Measurements from ENCODE around the gene EGLN2.
"Not testable (repeated sequence)": the region's sequence is repeated elsewhere in the genome, so short reads cannot be mapped to it uniquely, and the experiment has no call there.

EGLN2 gene

DNA sequence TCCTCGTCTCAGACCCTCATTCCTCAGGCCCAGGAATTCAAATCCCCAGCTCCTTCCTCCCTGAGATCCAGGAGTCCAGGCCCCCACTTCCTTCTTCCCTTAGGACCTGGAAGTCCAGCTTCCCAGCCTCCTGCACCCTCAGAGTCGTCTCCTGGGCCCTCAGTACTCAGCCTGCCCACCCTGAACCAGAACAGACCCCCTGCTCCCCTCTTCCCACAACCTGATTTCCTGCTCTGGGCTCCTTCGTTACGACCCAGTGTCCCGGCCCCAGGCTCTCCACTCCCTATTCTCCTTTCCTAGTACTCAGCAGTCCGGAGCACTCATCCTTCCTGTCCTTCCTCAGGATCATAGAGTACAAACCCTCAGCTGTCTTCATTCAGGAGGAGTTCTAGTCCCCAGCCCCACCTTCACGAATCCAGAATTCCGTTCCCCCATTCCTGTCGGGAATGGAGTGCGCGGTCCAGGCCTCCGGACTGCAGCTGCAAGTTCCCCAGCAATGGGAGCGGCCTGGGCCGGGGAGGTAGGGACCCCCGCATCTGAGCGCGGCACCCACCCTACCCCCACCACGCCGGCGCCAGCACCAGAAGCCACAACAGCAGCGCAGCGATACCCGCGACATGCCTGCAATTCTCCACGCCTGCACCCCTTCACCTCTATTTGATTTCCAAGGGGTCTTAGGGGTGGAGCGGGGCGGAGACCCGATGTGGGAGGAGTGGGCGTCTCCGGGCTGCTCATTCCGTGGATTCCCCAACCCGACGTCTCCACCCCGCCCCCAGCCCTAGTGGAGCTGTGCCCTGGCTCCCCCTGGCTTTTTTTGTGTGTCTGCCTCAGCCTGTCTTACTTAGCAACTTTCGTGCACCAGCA is 12.7 kb downstream of the EGLN2 start:
- DNase-seq (ENCODE audit: low read depth), result no peak
- TF ChIP-seq, protein P1, sequence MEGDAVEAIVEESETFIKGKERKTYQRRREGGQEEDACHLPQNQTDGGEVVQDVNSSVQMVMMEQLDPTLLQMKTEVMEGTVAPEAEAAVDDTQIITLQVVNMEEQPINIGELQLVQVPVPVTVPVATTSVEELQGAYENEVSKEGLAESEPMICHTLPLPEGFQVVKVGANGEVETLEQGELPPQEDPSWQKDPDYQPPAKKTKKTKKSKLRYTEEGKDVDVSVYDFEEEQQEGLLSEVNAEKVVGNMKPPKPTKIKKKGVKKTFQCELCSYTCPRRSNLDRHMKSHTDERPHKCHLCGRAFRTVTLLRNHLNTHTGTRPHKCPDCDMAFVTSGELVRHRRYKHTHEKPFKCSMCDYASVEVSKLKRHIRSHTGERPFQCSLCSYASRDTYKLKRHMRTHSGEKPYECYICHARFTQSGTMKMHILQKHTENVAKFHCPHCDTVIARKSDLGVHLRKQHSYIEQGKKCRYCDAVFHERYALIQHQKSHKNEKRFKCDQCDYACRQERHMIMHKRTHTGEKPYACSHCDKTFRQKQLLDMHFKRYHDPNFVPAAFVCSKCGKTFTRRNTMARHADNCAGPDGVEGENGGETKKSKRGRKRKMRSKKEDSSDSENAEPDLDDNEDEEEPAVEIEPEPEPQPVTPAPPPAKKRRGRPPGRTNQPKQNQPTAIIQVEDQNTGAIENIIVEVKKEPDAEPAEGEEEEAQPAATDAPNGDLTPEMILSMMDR (IDR thresholded peaks at IDR 0.05; ENCODE audit: control insufficient read depth, extremely low read depth, insufficient read depth), result no peak
- no peak overlapping the region for H3K4me3 ChIP-seq (ENCODE audit: low read depth, low read length)

DNA sequence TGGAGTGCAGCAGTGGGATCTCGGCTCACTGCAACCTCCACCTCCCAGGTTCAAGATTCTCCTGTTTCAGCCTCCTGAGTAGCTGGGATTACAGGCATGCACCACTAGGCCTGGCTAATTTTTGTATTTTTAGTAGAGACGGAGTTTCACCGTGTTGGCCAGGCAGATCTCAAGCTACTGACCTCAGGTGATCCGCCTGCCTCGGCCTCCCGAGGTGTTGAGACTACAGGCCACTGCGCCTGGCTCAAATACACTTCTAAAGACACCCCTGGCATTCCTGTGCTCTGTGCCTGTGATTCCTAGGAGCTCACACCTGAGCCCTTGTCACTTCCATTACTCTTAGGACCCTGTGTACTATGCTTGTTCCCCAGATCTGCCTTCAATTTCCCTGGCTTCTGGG is 13.6 kb downstream of the EGLN2 start:
- not testable (repeated sequence) for H3K4me3 ChIP-seq (ENCODE audit: low read depth, low read length); DNase-seq (ENCODE audit: low read depth)

DNA sequence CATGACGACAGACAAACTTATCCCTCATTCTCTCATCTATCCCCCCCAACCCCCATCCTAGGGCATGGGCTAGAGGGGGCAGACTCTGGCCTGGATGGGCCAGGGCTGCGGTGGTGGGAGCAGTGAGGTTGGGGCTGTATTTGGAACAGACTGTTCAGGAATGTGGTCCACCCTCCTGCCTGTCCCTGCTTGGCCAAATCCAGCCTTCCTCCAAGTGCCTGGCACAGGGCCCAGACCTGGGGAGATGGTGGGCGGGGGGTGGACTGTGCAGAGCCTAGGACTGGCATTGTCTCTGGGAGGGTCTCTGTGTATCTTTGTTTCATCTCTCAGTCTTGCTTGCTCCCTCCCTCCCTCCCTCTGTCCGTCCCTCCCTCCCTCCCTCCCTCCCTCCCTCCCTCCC is 14.2 kb downstream of the EGLN2 start:
- TF ChIP-seq, protein P1 (IDR thresholded peaks at IDR 0.05; ENCODE audit: control insufficient read depth, extremely low read depth, insufficient read depth), result no peak
- no peak overlapping the region for H3K4me3 ChIP-seq (ENCODE audit: low read depth, low read length)
- no peak for DNase-seq (ENCODE audit: low read depth)

DNA sequence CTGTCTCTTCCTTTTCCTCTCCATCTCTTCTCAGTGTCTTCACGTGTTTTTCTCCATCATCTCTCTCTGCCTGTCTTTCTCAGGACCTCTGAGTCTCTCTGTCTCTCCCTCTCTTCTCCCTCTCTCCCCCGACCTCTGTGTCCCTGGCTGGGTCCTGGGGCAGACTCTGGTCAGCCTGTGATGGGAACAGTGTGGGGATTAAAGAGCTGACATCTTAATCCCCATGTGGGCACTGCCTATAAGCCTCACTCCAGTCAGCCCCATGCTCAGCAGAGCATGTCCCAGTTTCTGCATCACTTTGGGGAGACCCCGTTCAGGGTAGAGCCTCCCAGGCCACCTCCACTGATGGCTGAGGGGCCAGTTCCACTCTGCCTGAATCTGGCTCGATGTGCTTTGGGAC is 16.2 kb downstream of the EGLN2 start:
- TF ChIP-seq, protein P1 (IDR thresholded peaks at IDR 0.05; ENCODE audit: control insufficient read depth, extremely low read depth, insufficient read depth), result no peak
- DNase-seq (ENCODE audit: low read depth), result no peak
- no peak overlapping the region for H3K4me3 ChIP-seq (ENCODE audit: low read depth, low read length)

DNA sequence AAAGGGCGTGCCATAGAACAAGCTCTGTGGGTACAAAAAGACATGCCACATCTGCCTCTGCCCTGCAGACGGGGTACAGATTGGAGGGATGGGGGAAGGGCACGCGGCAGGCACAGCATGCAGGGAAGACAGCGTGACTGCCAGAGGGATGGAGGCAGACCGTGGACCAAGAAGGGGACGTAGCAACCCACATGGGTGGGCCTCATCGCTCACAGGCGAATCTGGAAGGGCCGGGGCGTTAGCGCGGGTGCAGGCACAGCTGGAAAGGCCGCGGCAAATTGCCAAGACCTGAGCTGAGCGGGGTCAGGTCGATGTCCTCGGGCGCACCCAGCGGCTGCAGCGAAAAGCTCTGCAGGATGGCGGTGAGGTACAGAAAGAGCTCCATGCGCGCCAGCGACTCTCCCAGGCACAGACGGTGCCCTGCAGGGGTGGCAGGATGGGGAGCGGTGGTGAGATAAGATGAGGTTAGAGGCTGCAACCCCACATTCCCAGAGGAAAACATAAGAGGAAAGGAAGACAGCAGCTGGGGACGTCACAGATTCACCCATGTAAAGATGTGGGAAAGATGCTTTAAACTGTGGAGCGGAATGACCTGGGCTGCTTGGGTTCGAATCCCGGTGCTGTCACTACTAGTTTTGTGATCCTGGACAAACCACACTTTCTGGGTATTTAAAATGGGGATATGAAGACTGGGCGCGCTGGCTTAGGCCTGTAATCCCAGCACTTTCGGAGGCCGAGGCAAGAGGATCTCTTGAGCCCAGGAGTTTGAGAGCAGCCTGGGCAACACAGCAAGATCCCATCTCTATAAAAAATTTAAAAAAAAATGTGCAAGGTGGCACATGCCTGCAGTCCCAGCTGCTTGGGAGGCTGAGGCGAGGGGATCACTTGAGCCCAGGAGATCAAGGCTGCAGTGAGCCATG is 19.7 kb downstream of the EGLN2 start:
- DNase-seq (ENCODE audit: low read depth); H3K4me3 ChIP-seq (ENCODE audit: low read depth, low read length): not testable (repeated sequence)

DNA sequence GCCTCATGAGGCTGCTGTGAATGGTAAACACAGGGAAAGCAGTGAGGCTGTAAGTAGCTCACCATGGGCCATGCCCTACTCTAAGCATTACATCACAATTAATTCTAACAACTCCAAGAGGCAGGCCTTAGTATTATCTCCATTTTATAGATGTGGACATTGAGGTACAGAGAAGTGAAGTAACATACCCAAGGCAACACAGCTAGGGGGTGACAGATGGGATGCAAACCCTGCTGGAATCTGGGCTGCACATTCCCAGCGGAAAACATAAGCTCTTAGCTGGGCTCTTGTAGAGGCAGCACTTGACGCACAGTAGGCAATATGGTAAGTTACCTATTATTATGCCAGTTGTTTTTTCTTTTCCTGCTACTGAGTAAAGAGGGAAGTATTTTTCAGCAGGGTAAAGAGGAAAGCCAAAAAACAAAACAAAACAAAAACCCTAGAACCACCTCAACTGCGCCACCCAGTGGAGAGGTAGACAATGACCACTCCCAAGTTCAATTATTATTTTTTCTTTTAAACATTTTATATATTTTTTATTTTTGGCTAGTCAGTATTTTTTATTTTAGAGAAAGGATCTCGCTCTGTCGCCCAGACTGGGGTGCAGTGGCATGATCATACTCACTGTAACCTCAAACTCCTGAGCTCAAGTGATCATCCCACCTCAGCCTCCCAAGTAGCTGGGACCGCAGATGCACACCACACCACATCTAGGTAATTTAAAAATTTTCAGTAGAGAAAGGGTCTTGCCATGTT is 20.7 kb downstream of the EGLN2 start:
- TF ChIP-seq, protein P1 (IDR thresholded peaks at IDR 0.05; ENCODE audit: control insufficient read depth, extremely low read depth, insufficient read depth), result peak; percentile 32
- H3K4me3 ChIP-seq (ENCODE audit: low read depth, low read length); DNase-seq (ENCODE audit: low read depth): not testable (repeated sequence)

DNA sequence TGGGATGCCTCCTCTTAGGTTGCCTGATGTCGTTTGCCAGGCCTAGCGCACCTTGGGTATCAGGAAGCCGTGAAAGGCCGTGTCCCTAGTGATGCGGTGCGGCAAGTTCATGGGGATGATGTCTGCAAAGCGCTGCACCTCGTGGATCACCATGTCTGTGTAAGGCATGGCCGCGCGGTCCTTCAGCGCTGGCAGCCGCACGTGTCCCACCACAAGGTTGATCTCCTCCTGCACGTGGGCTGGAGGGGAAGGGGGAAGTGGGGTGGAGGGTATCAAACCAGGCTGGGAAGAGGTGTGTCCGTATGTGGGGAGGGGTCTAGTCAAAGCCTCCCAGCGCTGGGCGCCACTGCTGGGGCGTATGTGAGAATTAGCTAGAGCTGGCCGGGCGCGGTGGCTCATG is 23.2 kb downstream of the EGLN2 start:
- no peak overlapping the region for H3K4me3 ChIP-seq (ENCODE audit: low read depth, low read length)
- no peak for DNase-seq (ENCODE audit: low read depth)
- TF ChIP-seq, protein P1 (IDR thresholded peaks at IDR 0.05; ENCODE audit: control insufficient read depth, extremely low read depth, insufficient read depth), result no peak

DNA sequence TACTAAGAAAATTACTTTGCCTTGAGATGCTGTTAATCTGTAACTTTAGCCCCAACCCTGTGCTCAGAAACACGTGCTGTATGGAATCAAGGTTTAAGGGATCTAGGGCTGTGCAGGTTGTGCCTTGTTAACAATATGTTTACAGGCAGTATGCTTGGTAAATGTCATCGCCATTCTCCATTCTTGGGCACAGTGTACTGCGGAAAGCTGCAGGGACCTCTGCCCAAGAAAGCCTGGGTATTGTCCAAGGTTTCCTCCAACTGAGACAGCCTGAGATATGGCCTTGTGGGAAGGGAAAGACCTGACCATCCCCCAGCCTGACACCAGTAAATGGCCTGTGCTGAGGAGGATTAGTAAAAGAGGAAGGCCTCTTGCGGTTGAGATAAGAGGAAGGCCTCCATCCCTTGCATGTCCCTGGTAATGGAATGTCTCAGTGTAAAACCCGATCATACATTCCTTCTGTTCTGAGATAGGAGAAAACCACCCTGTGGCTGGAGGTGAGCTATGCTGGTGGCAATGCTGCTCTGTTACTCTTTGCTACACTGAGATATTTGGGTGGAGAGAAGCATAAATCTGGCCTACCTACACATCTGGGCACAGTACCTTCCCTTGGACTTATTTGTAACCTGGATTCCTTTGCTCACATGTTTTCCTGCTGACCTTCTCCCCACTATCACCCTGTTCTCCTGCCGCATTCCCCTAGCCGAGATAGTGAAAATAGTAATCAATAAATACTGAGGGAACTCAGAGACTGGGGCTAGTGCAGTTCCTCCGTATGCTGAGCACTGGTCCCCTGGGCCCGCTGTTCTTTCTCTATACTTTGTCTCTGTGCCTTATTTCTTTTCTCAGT is 23.9 kb downstream of the EGLN2 start:
- DNase-seq (ENCODE audit: low read depth); H3K4me3 ChIP-seq (ENCODE audit: low read depth, low read length): not testable (repeated sequence)

DNA sequence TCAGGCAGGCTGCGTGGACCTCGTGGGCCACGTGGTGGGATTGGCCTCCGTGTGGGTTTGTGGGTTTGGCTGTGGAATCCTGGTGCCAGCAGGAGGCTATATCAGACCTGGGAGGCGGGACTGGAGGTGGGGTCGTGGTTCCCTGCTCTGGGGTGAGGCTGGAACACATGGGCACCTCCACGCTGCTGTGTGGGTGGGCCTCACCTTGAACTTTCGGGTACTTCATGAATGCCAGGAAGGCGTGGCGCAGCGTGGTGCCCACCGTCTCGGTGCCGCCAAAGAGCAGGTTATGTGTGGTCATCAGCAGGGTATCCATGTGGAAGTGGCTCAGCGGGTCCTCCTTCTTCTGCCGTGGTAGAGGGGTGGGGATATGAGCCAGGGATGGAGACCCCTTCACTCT is 25.9 kb downstream of the EGLN2 start:
- not testable (repeated sequence) for DNase-seq (ENCODE audit: low read depth); H3K4me3 ChIP-seq (ENCODE audit: low read depth, low read length)

DNA sequence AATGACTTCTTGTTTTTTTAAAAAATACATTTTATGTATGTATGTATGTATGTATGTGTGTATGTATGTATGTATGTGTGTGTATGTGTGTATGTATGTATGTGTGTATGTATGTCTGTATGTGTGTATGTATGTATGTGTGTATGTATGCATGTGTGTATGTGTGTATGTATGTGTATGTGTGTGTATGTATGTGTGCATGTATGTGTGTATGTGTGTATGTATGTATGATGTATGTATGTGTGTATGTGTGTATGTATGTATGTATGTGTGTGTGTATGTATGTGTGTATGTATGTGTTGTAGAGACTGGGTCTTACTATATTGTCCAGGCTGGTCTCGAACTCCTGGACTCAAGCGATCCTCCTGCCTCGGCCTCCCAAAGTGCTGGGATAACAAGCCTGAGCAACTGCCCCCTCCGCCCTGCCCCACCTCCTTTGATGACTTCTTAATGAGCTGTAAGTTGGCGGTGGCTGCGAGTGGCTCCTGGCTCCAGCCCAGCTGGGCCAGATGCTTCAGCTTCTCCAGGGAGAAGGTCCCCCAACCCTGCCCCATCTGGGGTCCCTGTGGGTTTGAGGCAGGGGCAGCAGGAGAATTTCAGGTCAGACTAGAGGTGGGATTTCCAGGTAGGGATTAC is 26.6 kb downstream of the EGLN2 start:
- DNase-seq (ENCODE audit: low read depth); H3K4me3 ChIP-seq (ENCODE audit: low read depth, low read length): not testable (repeated sequence)
